HepG2 (cell line): ENCODE data around the gene TSPYL1. TPM values are rescaled to one million over a fixed set of nuclear protein-coding genes. Genes with fewer than 3 reads are reported as not detected.

Experiments
- ATAC-seq: fragments of 200-7000 bp; cut with Tn5 transposase; 3 replicates; pipeline ENCODE4 v1.9.1; 2020; ENCODE audit warnings: mild to moderate bottlenecking, moderate library complexity
- BruUV-seq: library from RNA; stranded (reverse); fragments of 400-500 nt; replicated peaks from 2 replicates; lab custom pipeline; 2021; lab: Mats Ljungman, UMichigan
- CTCF ChIA-PET: fragments of 300-600 bp; formaldehyde crosslinking; extraction: SDS; loops from one replicate; lab custom pipeline; 2021; ENCODE audit warnings: low total read pairs, inconsistent platforms, low intra/inter-chr PET ratio; lab: Yijun Ruan, JAX
- POLR2A ChIA-PET: fragments of 350-600 bp; sonication (Branson Sonifier 250); formaldehyde crosslinking; loops from one replicate; lab custom pipeline; 2020; ENCODE audit warnings: antibody characterized with exemption, inconsistent platforms; lab: Yijun Ruan, JAX
- DNase-seq: peaks from one replicate; pipeline ENCODE4 v3.0.0-alpha.2; 2015; ENCODE audit warnings: low spot score
- FAIRE-seq: peaks from 3 replicates; lab custom pipeline; 2011; peaks lifted over from hg19 to GRCh38; lab: Jason Lieb, UNC
- H2AFZ ChIP-seq: one replicate; pipeline ENCODE4 v1.6.1; 2011; ENCODE audit warnings: low read length, inconsistent platforms
- H3K27ac ChIP-seq: fragments of 300-600 bp; 3 replicates; pipeline ENCODE4 v1.8.0; 2011; ENCODE audit warnings: mixed run types, mild to moderate bottlenecking, mixed read lengths, low read length, inconsistent platforms; ENCODE audit not compliant: insufficient read depth; ENCODE audit errors: extremely low read length
- H3K27me3 ChIP-seq, 2 experiments: fragments of 200-600 bp in 1 of 2; 2 replicates in 1 of 2; 3 replicates in 1 of 2; pipeline versions ENCODE4 v1.6.0 to v1.8.0; 2011; ENCODE audit warnings: low read length in 2 of 2, mild to moderate bottlenecking in 2 of 2, moderate library complexity in 2 of 2, inconsistent platforms in 1 of 2; ENCODE audit not compliant: insufficient read depth in 2 of 2, control insufficient read depth in 1 of 2
- H3K36me3 ChIP-seq, 2 experiments: fragments of 200-600 bp in 1 of 2; replicated peaks in 1 of 2; 2 replicates in 1 of 2; 3 replicates in 1 of 2; pipeline versions ENCODE4 v1.5.1 to v1.8.0; 2011; ENCODE audit warnings: low read length in 2 of 2, inconsistent platforms in 1 of 2; ENCODE audit not compliant: insufficient read depth in 2 of 2, control insufficient read depth in 1 of 2
- H3K4me1 ChIP-seq: 2 replicates; pipeline ENCODE4 v1.5.1; 2012; ENCODE audit warnings: low read length, inconsistent platforms; ENCODE audit not compliant: insufficient read depth
- H3K4me2 ChIP-seq: 2 replicates; pipeline ENCODE4 v1.6.0; 2011; ENCODE audit warnings: low read depth, low read length, inconsistent platforms
- H3K4me3 ChIP-seq, 3 experiments: fragments of 200-600 bp in 1 of 3; sonication (generic), shearing (Covaris generic) in 1 of 3; replicated peaks in 1 of 3; 2 replicates each; pipeline ENCODE4 v1.5.1; 2011 to 2016; ENCODE audit warnings: low read length in 3 of 3, inconsistent platforms in 2 of 3, low read depth in 2 of 3, mild to moderate bottlenecking in 2 of 3, control low read depth in 1 of 3, mixed read lengths in 1 of 3; ENCODE audit not compliant: insufficient read depth in 1 of 3
- H3K79me2 ChIP-seq: one replicate; pipeline ENCODE4 v1.6.1; 2011; ENCODE audit warnings: low read length, inconsistent platforms; ENCODE audit not compliant: insufficient read depth
- H3K9ac ChIP-seq: 2 replicates; pipeline ENCODE4 v1.6.0; 2011; ENCODE audit warnings: mild to moderate bottlenecking, low read depth, low read length, inconsistent platforms; ENCODE audit not compliant: insufficient read depth
- H3K9me3 ChIP-seq: 2 replicates; pipeline ENCODE4 v1.5.1; 2012; ENCODE audit warnings: mild to moderate bottlenecking, low read length
- H4K20me1 ChIP-seq: 2 replicates; pipeline ENCODE4 v1.6.0; 2011; ENCODE audit warnings: inconsistent platforms, mild to moderate bottlenecking, low read length, moderate library complexity; ENCODE audit not compliant: insufficient read depth
- ATF7 ChIP-seq, 2 experiments: fragments of 450-650 bp in 1 of 2; sonication (generic) in 1 of 2; formaldehyde crosslinking in 1 of 2; IDR thresholded peaks; 2 replicates each; pipeline versions ENCODE4 v1.4.0 to v1.6.1; 2016 to 2020; ENCODE audit warnings: antibody characterized with exemption in 1 of 2, mild to moderate bottlenecking in 1 of 2, missing genetic modification reagents in 1 of 2
- BORCS8-MEF2B ChIP-seq: sonication (generic); formaldehyde crosslinking; IDR thresholded peaks from 2 replicates; pipeline ENCODE4 v1.8.0; 2022; ENCODE audit warnings: mild to moderate bottlenecking, missing genetic modification reagents
- CBX5 ChIP-seq: sonication (generic); formaldehyde crosslinking; IDR thresholded peaks from 2 replicates; pipeline ENCODE4 v1.4.0; 2020; ENCODE audit warnings: missing genetic modification reagents, borderline replicate concordance
- CEBPB ChIP-seq: IDR thresholded peaks from 2 replicates; pipeline ENCODE4 v1.6.1; 2011; ENCODE audit warnings: low read depth, low read length, improper control_type of control experiment, borderline replicate concordance
- DNMT1 ChIP-seq: sonication (generic); formaldehyde crosslinking; IDR thresholded peaks from 2 replicates; pipeline ENCODE4 v1.5.1; 2020; ENCODE audit warnings: mild to moderate bottlenecking, missing genetic modification reagents
- EED ChIP-seq: sonication (generic); formaldehyde crosslinking; IDR thresholded peaks from 2 replicates; pipeline ENCODE4 v1.5.0; 2020; ENCODE audit warnings: mild to moderate bottlenecking, missing genetic modification reagents
- KMT2B ChIP-seq: IDR thresholded peaks from 2 replicates; pipeline ENCODE4 v1.6.1; 2016; ENCODE audit warnings: missing genetic modification reagents, missing compliant biosample characterization
- MIER3 ChIP-seq: IDR thresholded peaks from 2 replicates; pipeline ENCODE4 v1.6.1; 2016; ENCODE audit warnings: missing compliant biosample characterization, borderline replicate concordance
- RARA ChIP-seq: IDR thresholded peaks from 2 replicates; pipeline ENCODE4 v1.6.1; 2016; ENCODE audit warnings: missing genetic modification reagents, missing compliant biosample characterization
- RELA ChIP-seq: sonication (generic); formaldehyde crosslinking; IDR thresholded peaks from 2 replicates; pipeline ENCODE4 v1.4.0; 2020; ENCODE audit warnings: missing genetic modification reagents
- SOX13 ChIP-seq, 3 experiments: fragments of 450-650 bp in 1 of 3; sonication (generic) in 1 of 3; formaldehyde crosslinking in 1 of 3; IDR thresholded peaks in 2 of 3; conservative IDR thresholded peaks in 1 of 3; 2 replicates each; pipeline versions ENCODE4 v1.5.0 to v1.6.1; 2016 to 2020; ENCODE audit warnings: antibody characterized with exemption in 1 of 3, mild to moderate bottlenecking in 1 of 3, missing compliant biosample characterization in 1 of 3, missing genetic modification reagents in 1 of 3, moderate library complexity in 1 of 3
- ZFP1 ChIP-seq: IDR thresholded peaks from 2 replicates; pipeline ENCODE4 v1.6.1; 2016
- ZNF496 ChIP-seq: sonication (generic); formaldehyde crosslinking; IDR thresholded peaks from 2 replicates; pipeline ENCODE4 v1.8.1; 2023; ENCODE audit warnings: mild to moderate bottlenecking, moderate library complexity, missing genetic modification reagents; ENCODE audit not compliant: insufficient replicate concordance
- ZNF550 ChIP-seq: sonication (generic); formaldehyde crosslinking; IDR thresholded peaks from 2 replicates; pipeline ENCODE4 v1.4.0; 2020; ENCODE audit warnings: mild to moderate bottlenecking, missing genetic modification reagents, borderline replicate concordance
- WGBS: methylation state at CpG from one replicate; pipeline ENCODE4 v1.1.6; 2017; ENCODE audit warnings: low lambda C conversion rate; 5-methylcytosine and 5-hydroxymethylcytosine counted together
- in situ Hi-C: cut with HindIII; loops from 2 replicates; pipeline ENCODE4 v1.10.0; 2017; ENCODE audit warnings: low pct_unique_long_range_greater_than_20kb; ENCODE audit not compliant: extremely low pct_ligation_motif_present
- intact Hi-C: fragments of 100-400 bp; cut with micrococcal nuclease; formaldehyde crosslinking; loops from one replicate; pipeline ENCODE4 v1.10.0; 2022; ENCODE audit not compliant: unreplicated experiment
- polyA plus RNA-seq, 8 experiments: library from polyadenylated mRNA; depleted of rRNA in 3 of 8; stranded (reverse) in 7 of 8; unstranded in 1 of 8; fragments of >200 nt; fragmentation: Illumina TruSeq in 4 of 8; extraction: Trizol in 4 of 8; gene quantifications; 2 replicates each; pipeline versions ENCODE4 v1.2.1 to v1.2.3, GENCODE V29; 2011 to 2016; ENCODE audit warnings: low read depth in 4 of 8, missing spikeins in 1 of 8, mixed read lengths in 1 of 8; ENCODE audit not compliant: insufficient read depth in 1 of 8
- total RNA-seq, 5 experiments: library from RNA; depleted of rRNA; stranded (reverse); fragments of >200 nt; fragmentation: Illumina TruSeq; extraction: Trizol; gene quantifications; 2 replicates each; pipeline ENCODE4 v1.2.3, GENCODE V29; 2016; ENCODE audit warnings: low read depth in 1 of 5
- TF ChIP-seq, protein P1 (sequence below): IDR thresholded peaks from 2 replicates; pipeline ENCODE4 v1.6.1; 2016; ENCODE audit warnings: missing biosample characterization, missing genetic modification reagents, low read depth
- TF ChIP-seq, protein P2 (sequence below): sonication (generic); formaldehyde crosslinking; IDR thresholded peaks from 2 replicates; pipeline ENCODE4 v1.4.0; 2020; ENCODE audit warnings: low read depth, mild to moderate bottlenecking, missing genetic modification reagents

TSPYL1 gene
- total and polyA plus RNA-seq, 2 of the 13 experiments (the other 11 are each of a cell fraction or from before 2014, with no cell fraction given), result 28.3 to 93.0 TPM

DNA sequence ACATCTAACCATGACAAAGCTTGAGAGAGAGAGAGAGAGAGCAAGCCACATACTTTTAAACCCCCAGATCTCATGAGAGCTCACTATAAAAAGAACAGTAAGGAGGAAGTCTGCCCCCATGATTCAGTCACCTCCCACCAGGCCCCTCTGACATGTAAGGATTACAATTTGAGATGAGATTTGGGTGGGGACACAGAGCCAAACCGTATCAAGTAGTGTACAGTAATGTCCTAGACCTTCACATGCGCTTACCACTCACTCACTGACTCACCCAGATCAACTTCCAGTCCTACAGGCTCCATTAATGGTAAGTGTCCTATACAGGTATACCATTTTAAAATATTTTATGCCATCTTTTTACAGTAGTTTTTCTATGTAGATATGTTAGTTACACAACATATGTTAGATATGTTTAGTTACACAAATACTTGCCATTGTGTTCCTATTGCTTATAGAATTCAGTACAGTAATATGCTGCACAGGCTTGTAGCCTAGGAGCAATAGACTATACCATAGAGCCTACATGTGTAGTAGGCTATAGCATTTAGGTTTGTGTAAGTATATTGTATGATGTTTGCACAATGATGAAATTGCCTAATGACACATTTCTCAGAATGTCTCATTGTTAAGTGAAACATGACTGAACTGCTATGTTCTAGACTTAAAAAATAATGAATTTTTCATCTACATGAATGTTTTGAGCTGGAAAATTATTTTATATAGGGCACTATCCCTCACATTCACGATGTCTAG is 11.7 kb downstream of the TSPYL1 start:
- ChIA-PET POLR2A (interaction anchor here (1.1 to 2.2 kb wide), 3 partner anchors 12 to 15 kb away, joined by 3 to 35 read pairs (median 10); partner anchors contain the start of genes TSPYL1 and TSPYL4), CTCF (interaction anchor here (0.7 to 4.6 kb wide), 8 partner anchors 11 to 378 kb away, joined by 3 to 29 read pairs (median 4); partner anchors contain the start of gene TSPYL1)
- Histone ChIP-seq H4K20me1 (no peaks in the 10 kb centered on the region), H3K27me3 (no peaks in the 10 kb centered on the region), H3K9ac (no peak overlapping the region), H3K9me3 (peaks cover 8% of the 10 kb centered on the region; the same call in 1 of the 2 replicates), H2AFZ (no peak overlapping the region), H3K79me2 (no peaks in the 10 kb centered on the region), H3K4me2 (no peak overlapping the region), H3K4me1 (0 out of 2 replicates have a peak, but pooled peaks cover 5% of the 10 kb centered on the region), H3K4me3 (no peak overlapping the region), H3K27ac (no peak overlapping the region), H3K36me3 (no peaks in the 10 kb centered on the region; a peak in 2 of 5 replicates)
- FAIRE-seq (no peak), DNase-seq (no peak), ATAC-seq (peak; percentile 47)
- in situ Hi-C loops (no loop called here), intact Hi-C loops (loop anchor here (1.0 kb wide), 4 partner anchors 11 to 264 kb away; partner anchors contain the start of genes TSPYL1 and TSPYL4)
- BruUV-seq, result no TSS peak
- TF ChIP-seq SOX13 (IDR thresholded peaks at IDR 0.05) (no peak), SOX13 (CRISPR knock-in tag; conservative IDR thresholded peaks at IDR 0.05 in 1 of 2, IDR thresholded peaks at IDR 0.05 in 1 of 2) (no peak), KMT2B (CRISPR knock-in tag) (0 out of 2 replicates have a peak, but pooled peaks have one; percentile 10), BORCS8-MEF2B (no peak), CBX5 (CRISPR knock-in tag) (no peak), CEBPB (peak; percentile 32; the same call in 1 of the 2 replicates), DNMT1 (CRISPR knock-in tag) (no peak), ZFP1 (no peak)
- 31% methylated on average over 3 of the region's 3 CpGs for WGBS

DNA sequence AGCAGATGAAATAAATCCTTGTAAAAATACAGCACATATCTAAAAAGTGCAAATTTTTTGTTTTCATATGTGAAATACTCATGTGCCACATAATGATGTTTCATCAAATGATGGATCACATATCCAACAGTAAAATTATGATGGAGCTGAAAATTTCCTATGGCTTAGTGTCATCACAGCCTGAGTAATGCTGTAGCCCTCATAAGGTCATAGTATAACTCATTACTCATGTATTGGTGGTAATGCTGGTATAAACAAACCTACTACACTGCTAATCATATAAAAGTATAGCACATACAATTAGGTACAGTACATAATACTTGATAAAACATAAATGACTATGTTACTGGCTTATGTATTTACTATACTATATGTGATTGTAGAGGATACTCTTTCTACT is 12.9 kb downstream of the TSPYL1 start:
- ATAC-seq (no peak), DNase-seq (no peak), FAIRE-seq (no peak)
- Histone ChIP-seq H3K36me3 (no peaks in the 10 kb centered on the region; a peak in 2 of 5 replicates), H3K27me3 (no peaks in the 10 kb centered on the region), H2AFZ (no peak overlapping the region), H3K79me2 (no peaks in the 10 kb centered on the region), H4K20me1 (no peaks in the 10 kb centered on the region), H3K9me3 (peaks cover 11% of the 10 kb centered on the region; the same call in 1 of the 2 replicates), H3K4me1 (0 out of 2 replicates have a peak, but pooled peaks cover 5% of the 10 kb centered on the region), H3K9ac (no peak overlapping the region), H3K4me3 (no peak overlapping the region), H3K27ac (no peak overlapping the region), H3K4me2 (no peak overlapping the region)
- BruUV-seq, result no TSS peak
- intact Hi-C loops (no loop called here), in situ Hi-C loops (no loop called here)
- TF ChIP-seq MIER3 (CRISPR knock-in tag) (no peak), RELA (CRISPR knock-in tag) (no peak), RARA (CRISPR knock-in tag) (no peak), EED (no peak), ATF7 (IDR thresholded peaks at IDR 0.05) (no peak), ATF7 (CRISPR knock-in tag; IDR thresholded peaks at IDR 0.05) (no peak), ZNF550 (CRISPR knock-in tag) (no peak), ZNF496 (CRISPR knock-in tag) (no peak)
- TF ChIP-seq, protein P1, sequence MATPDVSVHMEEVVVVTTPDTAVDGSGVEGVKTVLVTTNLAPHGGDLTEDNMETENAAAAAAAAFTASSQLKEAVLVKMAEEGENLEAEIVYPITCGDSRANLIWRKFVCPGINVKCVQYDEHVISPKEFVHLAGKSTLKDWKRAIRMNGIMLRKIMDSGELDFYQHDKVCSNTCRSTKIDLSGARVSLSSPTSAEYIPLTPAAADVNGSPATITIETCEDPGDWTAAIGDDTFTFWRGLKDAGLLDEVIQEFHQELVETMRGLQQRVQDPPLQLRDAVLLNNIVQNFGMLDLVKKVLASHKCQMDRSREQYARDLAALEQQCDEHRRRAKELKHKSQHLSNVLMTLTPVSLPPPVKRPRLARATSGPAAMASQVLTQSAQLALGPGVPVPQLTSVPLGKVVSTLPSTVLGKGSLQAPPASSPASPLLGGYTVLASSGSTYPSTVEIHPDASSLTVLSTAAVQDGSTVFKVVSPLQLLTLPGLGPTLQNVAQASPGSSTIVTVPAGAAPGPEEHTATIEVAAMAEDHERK (CRISPR knock-in tag), result no peak
- TF ChIP-seq, protein P2, sequence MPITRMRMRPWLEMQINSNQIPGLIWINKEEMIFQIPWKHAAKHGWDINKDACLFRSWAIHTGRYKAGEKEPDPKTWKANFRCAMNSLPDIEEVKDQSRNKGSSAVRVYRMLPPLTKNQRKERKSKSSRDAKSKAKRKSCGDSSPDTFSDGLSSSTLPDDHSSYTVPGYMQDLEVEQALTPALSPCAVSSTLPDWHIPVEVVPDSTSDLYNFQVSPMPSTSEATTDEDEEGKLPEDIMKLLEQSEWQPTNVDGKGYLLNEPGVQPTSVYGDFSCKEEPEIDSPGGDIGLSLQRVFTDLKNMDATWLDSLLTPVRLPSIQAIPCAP (CRISPR knock-in tag), result no peak
- ChIA-PET CTCF (no interaction called here), POLR2A (no interaction called here)
